Thyroid gland (tissue), 4 donors: Measurements from ENCODE around the gene HSD17B14. TPM values are rescaled to one million over a fixed set of nuclear protein-coding genes. Genes with fewer than 3 reads are reported as not detected.
"Not testable (repeated sequence)": the region's sequence is repeated elsewhere in the genome, so short reads cannot be mapped to it uniquely, and the experiment has no call there.

Source experiments
- DNase-seq, 2 donors: peaks; one replicate each; pipeline ENCODE4 v3.0.0-alpha.2; 2019
- H3K27ac ChIP-seq, 3 donors: fragments of 200-600 bp; sonication (generic); 1 replicate in 2 of 3; 2 replicates in 1 of 3; pipeline ENCODE4 v1.5.1; 2016 to 2019; ENCODE audit warnings: mild to moderate bottlenecking in 1 of 3, moderate library complexity in 1 of 3
- H3K27me3 ChIP-seq: fragments of 200-600 bp; sonication (generic); one replicate; pipeline ENCODE4 v1.5.1; 2019
- H3K36me3 ChIP-seq, 2 donors: fragments of 200-600 bp; sonication (generic); one replicate each; pipeline ENCODE4 v1.5.1; 2016 to 2019
- H3K4me1 ChIP-seq, 2 donors: fragments of 200-600 bp; sonication (generic); one replicate each; pipeline ENCODE4 v1.5.1; 2017 to 2019
- H3K4me3 ChIP-seq, 3 donors: fragments of 200-600 bp; sonication (generic); replicated peaks in 1 of 3; 1 replicate in 2 of 3; 2 replicates in 1 of 3; pipeline ENCODE4 v1.5.1; 2016; ENCODE audit warnings: mild to moderate bottlenecking in 1 of 3
- H3K9me3 ChIP-seq: fragments of 200-600 bp; sonication (generic); one replicate; pipeline ENCODE4 v1.5.1; 2017
- POLR2A ChIP-seq, 2 donors: fragments of 450-650 bp; IDR thresholded peaks; one replicate each; pipeline ENCODE4 v1.6.1; 2017; ENCODE audit warnings: antibody characterized with exemption in 2 of 2, mild to moderate bottlenecking in 2 of 2, moderate library complexity in 1 of 2
- WGBS, 2 donors: methylation state at CpG; one replicate each; pipeline ENCODE4 v1.1.5; 2017; 5-methylcytosine and 5-hydroxymethylcytosine counted together
- intact Hi-C: fragments of 100-400 bp; cut with DNase I; formaldehyde crosslinking; loops from one replicate; pipeline ENCODE4 v1.15.1; 2023
- total RNA-seq, 4 donors: library from RNA; depleted of rRNA; stranded (reverse); fragments of >200 nt; gene quantifications; one replicate each; pipeline ENCODE4 v1.2.3, GENCODE V29; 2016
- TF ChIP-seq, protein P1 (sequence below), 6 experiments: fragments of 200-600 bp in 3 of 6; fragments of 450-650 bp in 3 of 6; sonication (generic) in 3 of 6; IDR thresholded peaks; one replicate each; pipeline ENCODE4 v1.5.1; 2016 to 2019; ENCODE audit warnings: antibody characterized with exemption in 6 of 6, mild to moderate bottlenecking in 2 of 6, inconsistent platforms in 1 of 6, moderate library complexity in 1 of 6

The HSD17B14 gene
- total RNA-seq, 4 donors from 2014 or later, result 11.9 to 46.8 (median 22.2) TPM

DNA sequence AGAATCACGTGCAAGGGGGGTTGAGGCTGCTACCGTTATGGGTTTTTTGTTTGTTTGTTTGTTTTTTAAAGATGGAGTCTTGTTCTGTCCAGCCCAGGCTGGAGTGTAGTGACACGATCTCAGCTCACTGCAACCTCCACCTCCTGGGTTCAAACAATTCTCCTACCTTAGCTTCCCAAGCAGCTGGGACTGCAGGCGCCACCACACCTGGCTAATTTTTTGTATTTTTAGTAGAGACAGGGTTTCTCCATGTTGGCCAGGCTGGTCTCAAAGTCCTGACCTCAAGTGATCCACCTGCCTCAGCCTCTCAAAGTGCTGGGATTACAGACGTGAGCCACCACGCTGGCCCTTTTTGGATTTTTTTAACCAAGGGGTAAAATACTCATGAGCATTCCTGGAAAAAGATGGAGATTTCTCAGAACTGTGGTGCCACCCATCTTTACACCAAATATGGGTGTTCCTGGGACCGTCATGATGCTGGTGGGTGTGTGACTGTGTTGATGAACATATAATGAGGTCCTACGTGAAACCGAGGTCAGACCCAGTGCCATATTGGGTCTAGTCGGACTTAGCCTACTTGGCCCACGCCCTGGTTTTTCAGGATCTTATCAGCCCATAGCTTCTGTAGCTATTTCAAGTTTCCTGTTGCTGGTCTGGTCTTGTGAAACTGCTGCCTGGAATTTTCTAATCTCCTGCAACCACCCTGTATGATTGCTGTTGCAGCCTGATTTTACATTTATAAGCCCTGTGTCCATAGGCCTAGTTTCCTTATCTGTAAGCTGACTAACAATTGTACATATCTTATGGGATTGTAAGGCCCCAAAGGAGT lies 42.1 kb upstream of the HSD17B14 start:
- WGBS, 2 donors, result 82 to 83% methylated on average over 11 of the region's 11 CpGs
- peaks cover 27 to 38% of the 10 kb centered on the region in 2 donors for H3K4me1 ChIP-seq

GRCh38 chr19:48877855-48878195 lies 41.5 kb upstream of the HSD17B14 start:
- intact Hi-C loops, result no loop called here
- H3K27me3 ChIP-seq, result no peaks in the 10 kb centered on the region
- DNase-seq, result no peak
- H3K4me3 ChIP-seq, result no peak overlapping the region
- H3K4me1 ChIP-seq, result peaks cover 32 to 42% of the 10 kb centered on the region in 2 donors
- peak overlapping the region in 1 of 3 donors; percentile 1 for H3K27ac ChIP-seq
- peaks cover 17 to 26% of the 10 kb centered on the region in 2 donors for H3K36me3 ChIP-seq
- 86 to 94% methylated on average over 6 of the region's 6 CpGs for whole genome bisulfite sequencing, 2 donors
- H3K9me3 ChIP-seq, result no peaks in the 10 kb centered on the region
- TF ChIP-seq POLR2A (IDR thresholded peaks at IDR 0.05), result no peak
- TF ChIP-seq, protein P1, sequence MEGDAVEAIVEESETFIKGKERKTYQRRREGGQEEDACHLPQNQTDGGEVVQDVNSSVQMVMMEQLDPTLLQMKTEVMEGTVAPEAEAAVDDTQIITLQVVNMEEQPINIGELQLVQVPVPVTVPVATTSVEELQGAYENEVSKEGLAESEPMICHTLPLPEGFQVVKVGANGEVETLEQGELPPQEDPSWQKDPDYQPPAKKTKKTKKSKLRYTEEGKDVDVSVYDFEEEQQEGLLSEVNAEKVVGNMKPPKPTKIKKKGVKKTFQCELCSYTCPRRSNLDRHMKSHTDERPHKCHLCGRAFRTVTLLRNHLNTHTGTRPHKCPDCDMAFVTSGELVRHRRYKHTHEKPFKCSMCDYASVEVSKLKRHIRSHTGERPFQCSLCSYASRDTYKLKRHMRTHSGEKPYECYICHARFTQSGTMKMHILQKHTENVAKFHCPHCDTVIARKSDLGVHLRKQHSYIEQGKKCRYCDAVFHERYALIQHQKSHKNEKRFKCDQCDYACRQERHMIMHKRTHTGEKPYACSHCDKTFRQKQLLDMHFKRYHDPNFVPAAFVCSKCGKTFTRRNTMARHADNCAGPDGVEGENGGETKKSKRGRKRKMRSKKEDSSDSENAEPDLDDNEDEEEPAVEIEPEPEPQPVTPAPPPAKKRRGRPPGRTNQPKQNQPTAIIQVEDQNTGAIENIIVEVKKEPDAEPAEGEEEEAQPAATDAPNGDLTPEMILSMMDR (IDR thresholded peaks at IDR 0.05), result no peak

More for the DNA sequence above, 42.1 kb upstream of the HSD17B14 start:
- TF ChIP-seq, protein P1 (IDR thresholded peaks at IDR 0.05), result no peak
- TF ChIP-seq POLR2A (IDR thresholded peaks at IDR 0.05), result no peak
- H3K36me3 ChIP-seq, result peaks cover 17 to 26% of the 10 kb centered on the region in 2 donors
- H3K27ac ChIP-seq, result peak overlapping the region in 1 of 3 donors; percentile 1
- intact Hi-C loops, result no loop called here
- no peak for DNase-seq
- no peaks in the 10 kb centered on the region for H3K27me3 ChIP-seq
- no peaks in the 10 kb centered on the region for H3K9me3 ChIP-seq
- no peak overlapping the region for H3K4me3 ChIP-seq

- H3K27me3 ChIP-seq, DNase-seq, H3K9me3 ChIP-seq, intact Hi-C loops: not testable (repeated sequence)
- peak overlapping the region in 1 of 3 donors; percentile 100 for H3K4me3 ChIP-seq
- peak overlapping the region; percentile 14 to 100 (median 100) for H3K27ac ChIP-seq
- peaks cover 17 to 26% of the 10 kb centered on the region in 2 donors for H3K36me3 ChIP-seq
- WGBS, 2 donors, result 85 to 89% methylated on average over 30 of the region's 30 CpGs
- H3K4me1 ChIP-seq, result peaks cover 32 to 42% of the 10 kb centered on the region in 2 donors
Measured at GRCh38 chr19:48876043-48876981, 40.0 kb upstream of the HSD17B14 start.

DNA sequence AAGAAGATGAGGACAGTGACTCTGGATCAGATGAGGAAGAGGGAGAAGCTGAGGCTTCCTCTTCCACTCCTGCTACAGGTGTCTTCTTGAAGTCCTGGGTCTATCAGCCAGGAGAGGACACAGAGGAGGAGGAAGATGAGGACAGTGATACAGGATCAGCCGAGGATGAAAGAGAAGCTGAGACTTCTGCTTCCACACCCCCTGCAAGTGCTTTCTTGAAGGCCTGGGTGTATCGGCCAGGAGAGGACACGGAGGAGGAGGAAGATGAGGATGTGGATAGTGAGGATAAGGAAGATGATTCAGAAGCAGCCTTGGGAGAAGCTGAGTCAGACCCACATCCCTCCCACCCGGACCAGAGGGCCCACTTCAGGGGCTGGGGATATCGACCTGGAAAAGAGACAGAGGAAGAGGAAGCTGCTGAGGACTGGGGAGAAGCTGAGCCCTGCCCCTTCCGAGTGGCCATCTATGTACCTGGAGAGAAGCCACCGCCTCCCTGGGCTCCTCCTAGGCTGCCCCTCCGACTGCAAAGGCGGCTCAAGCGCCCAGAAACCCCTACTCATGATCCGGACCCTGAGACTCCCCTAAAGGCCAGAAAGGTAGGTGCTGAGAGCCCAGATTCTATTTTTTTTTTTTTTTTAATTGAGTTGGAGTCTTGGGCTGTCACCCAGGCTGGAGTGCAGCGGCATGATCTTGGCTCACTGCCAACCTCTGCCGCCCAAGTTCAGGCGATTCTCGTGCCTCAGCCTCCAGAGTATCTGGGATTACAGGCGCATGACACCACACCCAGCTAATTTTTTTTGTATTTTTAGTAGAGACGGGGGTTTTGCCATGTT lies 38.2 kb upstream of the HSD17B14 start:
- peak overlapping the region; percentile 14 to 100 (median 100) for H3K27ac ChIP-seq
- 47 to 55% methylated on average over 17 of the region's 17 CpGs for WGBS, 2 donors
- no peaks in the 10 kb centered on the region for H3K9me3 ChIP-seq
- H3K36me3 ChIP-seq, result peaks cover 17 to 26% of the 10 kb centered on the region in 2 donors
- peaks cover 32 to 42% of the 10 kb centered on the region in 2 donors for H3K4me1 ChIP-seq
- peak; percentile 44 to 57 for DNase-seq
- H3K4me3 ChIP-seq, result peak overlapping the region in 1 of 3 donors; percentile 100
- no peaks in the 10 kb centered on the region for H3K27me3 ChIP-seq
- TF ChIP-seq, protein P1 (IDR thresholded peaks at IDR 0.05), result no peak
- no peak for TF ChIP-seq POLR2A (IDR thresholded peaks at IDR 0.05)
- intact Hi-C loops, result no loop called here
